Adrenal gland (tissue), 12 donors: ENCODE data around the gene DNAJC5. TPM values are rescaled to one million over a fixed set of nuclear protein-coding genes. Genes with fewer than 3 reads are reported as not detected.
A peak's percentile ranks its signal among the peaks of the same experiment; 100 is the strongest.

ENCODE experiments used
- DNase-seq, 7 donors: peaks; one replicate each; pipeline ENCODE4 v3.0.0-alpha.2; 2019 to 2020
- H3K27ac ChIP-seq, 5 donors: fragments of 200-600 bp; sonication (generic) in 4 of 5; 1 replicate in 3 of 5; 2 replicates in 2 of 5; pipeline versions ENCODE4 v1.5.1 to v1.8.0; 2016 to 2020; ENCODE audit warnings: mild to moderate bottlenecking in 1 of 5
- H3K27me3 ChIP-seq: fragments of 200-600 bp; 2 replicates; pipeline ENCODE4 v1.8.0; 2021
- H3K36me3 ChIP-seq, 2 donors: fragments of 200-600 bp; replicated peaks in 1 of 2; 1 replicate in 1 of 2; 2 replicates in 1 of 2; pipeline versions ENCODE4 v1.5.1 to v1.8.0; 2018 to 2022
- H3K4me1 ChIP-seq, 2 donors: fragments of 200-600 bp; replicated peaks in 1 of 2; 1 replicate in 1 of 2; 2 replicates in 1 of 2; pipeline versions ENCODE4 v1.5.1 to v1.8.0; 2018 to 2021
- H3K4me3 ChIP-seq, 4 donors: fragments of 200-600 bp; sonication (generic) in 3 of 4; one replicate each; pipeline ENCODE4 v1.5.1; 2016 to 2018
- H3K9me3 ChIP-seq, 3 donors: fragments of 200-600 bp; sonication (generic) in 1 of 3; replicated peaks in 1 of 3; 1 replicate in 2 of 3; 2 replicates in 1 of 3; pipeline versions ENCODE4 v1.5.1 to v1.8.0; 2016 to 2021
- CTCF ChIP-seq, 6 experiments: fragments of 450-650 bp in 4 of 6; fragments of 200-600 bp in 2 of 6; sonication (generic) in 1 of 6; IDR thresholded peaks; 1 replicate in 5 of 6; 2 replicates in 1 of 6; pipeline versions ENCODE4 v1.5.1 to v1.8.0; 2016 to 2021; ENCODE audit warnings: antibody characterized with exemption in 6 of 6, mild to moderate bottlenecking in 2 of 6, moderate library complexity in 1 of 6
- POLR2A ChIP-seq, 2 donors: fragments of 450-650 bp; IDR thresholded peaks; one replicate each; pipeline ENCODE4 v1.6.1; 2017; ENCODE audit warnings: antibody characterized with exemption in 2 of 2, mild to moderate bottlenecking in 2 of 2, moderate library complexity in 1 of 2
- WGBS, 4 donors: extraction: QIAGEN DNeasy Blood & Tissue Kit in 2 of 4; methylation state at CpG; one replicate each; pipeline versions ENCODE4 v1.1.5 to v1.1.7; 2013 to 2017; 5-methylcytosine and 5-hydroxymethylcytosine counted together
- intact Hi-C, 2 donors: fragments of 100-400 bp; cut with DNase I; formaldehyde crosslinking; loops; one replicate each; pipeline versions ENCODE4 v1.14.1 to v1.15.0; 2022 to 2023
- polyA plus RNA-seq, 3 donors: library from polyadenylated mRNA; stranded (reverse); fragments of 200-250 nt in 2 of 3; fragments of 350-450 nt in 1 of 3; fragmentation: Illumina TruSeq in 1 of 3; extraction: RNeasy Lipid Tissue Mini Kit (QIAGEN cat#74804) in 1 of 3; gene quantifications; one replicate each; pipeline ENCODE4 v1.2.3, GENCODE V29; 2013 to 2014
- total RNA-seq, 9 donors: library from RNA; depleted of rRNA in 4 of 9; stranded (reverse); fragments of >200 nt in 4 of 9; fragments of 120-200 nt in 1 of 9; fragmentation: NEBNext Ultra II Directional in 1 of 9; extraction: Animal tissue kit (Norgen Biotek cat#: 25700) in 1 of 9; gene quantifications; one replicate each; pipeline versions ENCODE4 v1.1.0 to v1.2.4, GENCODE V29; 2013 to 2023
- donor health status: healthy with polysubstance abuse.
- donor health status: Bipolar disorder and iron deficiency.
- donor health status: DM: yes; HTN: yes; CAD: no.
- donor health status: DM: no; HTN: no; CAD: no.
- donor health status: DM: no; HTN: no; CAD: no.
- donor health status: DM: yes; HTN: yes; CAD: no.

The DNAJC5 gene
- total and polyA plus RNA-seq, 12 donors, result 26.5 to 78.0 (median 61.4) TPM

GRCh38 chr20:63968136-63968927 is 73.4 kb downstream of the DNAJC5 start:
- WGBS, 4 donors, result 74 to 80% (median 76%) methylated on average over 7 to 14 of the region's 14 CpGs
- Histone ChIP-seq H3K4me1 (peaks cover 8 to 20% of the 10 kb centered on the region in 2 donors), H3K27me3 (no peaks in the 10 kb centered on the region), H3K9me3 (no peaks in the 10 kb centered on the region), H3K27ac (peak overlapping the region in 3 of 5 donors; percentile 51 to 68 (median 57)), H3K36me3 (peaks cover 0 to 26% of the 10 kb centered on the region in 2 donors), H3K4me3 (peak overlapping the region in 2 of 4 donors; percentile 24 to 92)
- TF ChIP-seq POLR2A (IDR thresholded peaks at IDR 0.05) (no peak), CTCF (IDR thresholded peaks at IDR 0.05) (no peak)
- intact Hi-C loops, result no loop called here
- DNase-seq, result peak in 5 of 7 donors; percentile 9 to 42 (median 24)

- peak overlapping the region in 3 of 4 donors; percentile 24 to 92 (median 60) for H3K4me3 ChIP-seq
- WGBS, 4 donors, result 1 to 6% (median 3%) methylated on average over 4 to 69 of the region's 70 CpGs
- no peaks in the 10 kb centered on the region for H3K9me3 ChIP-seq
- intact Hi-C loops, result no loop called here
- H3K27ac ChIP-seq, result peak overlapping the region in 4 of 5 donors; percentile 43 to 68 (median 54)
- peak in 6 of 7 donors; percentile 26 to 59 (median 39) for DNase-seq
- no peak for TF ChIP-seq POLR2A (IDR thresholded peaks at IDR 0.05)
- TF ChIP-seq CTCF (IDR thresholded peaks at IDR 0.05), result no peak
- H3K27me3 ChIP-seq, result no peaks in the 10 kb centered on the region
- peaks cover 8 to 20% of the 10 kb centered on the region in 2 donors for H3K4me1 ChIP-seq
- H3K36me3 ChIP-seq, result peaks cover 0 to 18% of the 10 kb centered on the region in 2 donors
Measured at GRCh38 chr20:63968928-63969760, 74.2 kb downstream of the DNAJC5 start.

GRCh38 chr20:63969838-63970713 is 75.2 kb downstream of the DNAJC5 start, which contains the start of gene ZNF512B:
ZNF512B (minus strand) TSS chr20:63969930; CDS start chr20:63967950, 1,980 bp downstream.
- DNase-seq, result peak; percentile 71 to 82 (median 78)
- intact Hi-C loops, result loop anchor here (10.0 kb wide), 2 partner anchors 185 to 355 kb away; no protein-coding TSS in a partner anchor
- peak within 1 kb of the TSS in 3 of 4 donors; percentile 49 to 92 (median 60) for H3K4me3 ChIP-seq
- 5 to 12% (median 6%) methylated on average over 1 to 59 of the region's 73 CpGs for WGBS, 4 donors
- no peak for TF ChIP-seq POLR2A (IDR thresholded peaks at IDR 0.05)
- TF ChIP-seq CTCF (IDR thresholded peaks at IDR 0.05), result no peak
- H3K9me3 ChIP-seq, result no peaks in the 10 kb centered on the region
- peaks cover 0 to 14% of the 10 kb centered on the region in 2 donors for H3K36me3 ChIP-seq
- H3K4me1 ChIP-seq, result peaks cover 8 to 20% of the 10 kb centered on the region in 2 donors
- H3K27ac ChIP-seq, result peak within 1 kb of the TSS in 4 of 5 donors; percentile 43 to 68 (median 54)
- no peaks in the 10 kb centered on the region for H3K27me3 ChIP-seq
